Endodermal cell (in vitro differentiated cells): ENCODE measurements around the gene FGD3. TPM values are rescaled to one million over a fixed set of nuclear protein-coding genes. Genes with fewer than 3 reads are reported as not detected.

ENCODE experiments used
- DNase-seq: peaks from one replicate; pipeline ENCODE4 v3.0.0-alpha.2; 2017
- H3K27ac ChIP-seq: 2 replicates; pipeline ENCODE4 v1.5.1; 2013; ENCODE audit warnings: mild to moderate bottlenecking, low read depth, low read length, moderate library complexity
- H3K27me3 ChIP-seq: 2 replicates; pipeline ENCODE4 v1.6.1; 2013; ENCODE audit warnings: mild to moderate bottlenecking, low read length, moderate library complexity; ENCODE audit not compliant: insufficient read depth, control insufficient read depth, poor library complexity, severe bottlenecking
- H3K36me3 ChIP-seq: 2 replicates; pipeline ENCODE4 v1.7.0; 2013; ENCODE audit warnings: mild to moderate bottlenecking, low read length, moderate library complexity; ENCODE audit not compliant: control insufficient read depth, insufficient read depth
- H3K4me1 ChIP-seq: one replicate; pipeline ENCODE4 v1.7.0; 2013; ENCODE audit warnings: low read length; ENCODE audit not compliant: control insufficient read depth, insufficient read depth
- H3K4me3 ChIP-seq: 2 replicates; pipeline ENCODE4 v1.5.1; 2013; ENCODE audit warnings: mild to moderate bottlenecking, low read length, moderate library complexity
- H3K9ac ChIP-seq: 2 replicates; pipeline ENCODE4 v1.6.1; 2013; ENCODE audit warnings: mild to moderate bottlenecking, low read length, moderate library complexity; ENCODE audit not compliant: poor library complexity, severe bottlenecking; ENCODE audit errors: extremely low read depth
- H3K9me3 ChIP-seq: 2 replicates; pipeline ENCODE4 v1.6.1; 2013; ENCODE audit warnings: mild to moderate bottlenecking, low read length, moderate library complexity; ENCODE audit not compliant: control insufficient read depth
- H3K27ac Mint-ChIP-seq: 2 replicates; pipeline ENCODE4 v1.8.0; 2020; ENCODE audit warnings: mixed read lengths
- H3K27me3 Mint-ChIP-seq: 2 replicates; pipeline ENCODE4 v1.8.0; 2021; ENCODE audit warnings: mild to moderate bottlenecking, mixed read lengths; ENCODE audit not compliant: insufficient read depth
- H3K36me3 Mint-ChIP-seq: 2 replicates; pipeline ENCODE4 v1.8.0; 2020; ENCODE audit warnings: low read depth, mixed read lengths
- H3K4me1 Mint-ChIP-seq: 2 replicates; pipeline ENCODE4 v1.8.0; 2020; ENCODE audit warnings: mixed read lengths
- H3K4me3 Mint-ChIP-seq: 2 replicates; pipeline ENCODE4 v1.8.0; 2020; ENCODE audit warnings: mild to moderate bottlenecking, moderate library complexity, mixed read lengths
- H3K9me3 Mint-ChIP-seq: 2 replicates; pipeline ENCODE4 v1.8.0; 2020; ENCODE audit warnings: mild to moderate bottlenecking, mixed read lengths
- WGBS, 2 experiments: methylation state at CpG; one replicate each; pipeline versions ENCODE4 v1.1.5 to v1.1.7; 2013; ENCODE audit warnings: missing lambda C conversion rate in 2 of 2, mixed read lengths in 1 of 2; ENCODE audit not compliant: insufficient coverage in 1 of 2, insufficient read length in 1 of 2; 5-methylcytosine and 5-hydroxymethylcytosine counted together
- total RNA-seq, 2 donors: library from RNA; stranded (reverse); fragmentation: NEBNext Ultra II Directional in 1 of 2; extraction: Animal tissue kit (Norgen Biotek cat#: 25700) in 1 of 2; gene quantifications; 2 replicates in 1 of 2; 3 replicates in 1 of 2; pipeline ENCODE4 v1.2.1, GENCODE V29; 2021
- TF ChIP-seq, protein P1 (sequence below): fragments of 200-600 bp; sonication (generic); conservative IDR thresholded peaks from 2 replicates; pipeline ENCODE4 v1.5.0; 2021; ENCODE audit warnings: antibody characterized with exemption, mild to moderate bottlenecking

Gene FGD3
- total RNA-seq, 2 donors from 2014 or later, result 1.4 to 1.9 TPM

DNA sequence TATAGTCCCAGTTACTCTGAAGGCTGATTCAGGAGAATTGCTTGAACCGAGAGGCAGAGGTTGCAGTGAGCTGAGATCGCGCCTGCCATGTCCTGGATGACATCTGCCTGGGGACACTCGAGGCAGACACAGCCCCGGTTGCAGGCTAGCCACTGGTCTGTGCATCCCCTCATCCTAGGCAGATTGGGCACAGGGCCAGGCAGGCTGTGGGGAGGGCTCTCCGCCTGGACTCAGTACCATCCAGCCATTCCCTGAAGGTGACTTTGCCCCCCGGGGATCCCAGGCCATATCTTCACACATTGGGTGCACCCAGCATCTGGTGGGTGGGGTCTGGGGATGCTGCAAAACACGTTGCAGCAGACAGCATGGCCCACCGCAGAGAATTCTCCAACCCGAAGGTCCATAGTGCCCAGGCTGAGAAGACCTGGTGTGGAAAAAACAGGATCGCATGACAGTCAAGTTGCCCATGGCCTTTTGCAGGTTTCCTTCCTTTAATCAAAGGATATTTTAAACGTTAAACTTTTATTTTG is 60.3 kb downstream of the FGD3 start:
- H3K36me3 ChIP-seq, result no peaks in the 10 kb centered on the region
- no peak overlapping the region for H3K4me3 Mint-ChIP-seq
- H3K4me1 Mint-ChIP-seq, result no peaks in the 10 kb centered on the region
- H3K27me3 ChIP-seq, result no peaks in the 10 kb centered on the region
- H3K9me3 Mint-ChIP-seq, result no peaks in the 10 kb centered on the region
- TF ChIP-seq, protein P1, sequence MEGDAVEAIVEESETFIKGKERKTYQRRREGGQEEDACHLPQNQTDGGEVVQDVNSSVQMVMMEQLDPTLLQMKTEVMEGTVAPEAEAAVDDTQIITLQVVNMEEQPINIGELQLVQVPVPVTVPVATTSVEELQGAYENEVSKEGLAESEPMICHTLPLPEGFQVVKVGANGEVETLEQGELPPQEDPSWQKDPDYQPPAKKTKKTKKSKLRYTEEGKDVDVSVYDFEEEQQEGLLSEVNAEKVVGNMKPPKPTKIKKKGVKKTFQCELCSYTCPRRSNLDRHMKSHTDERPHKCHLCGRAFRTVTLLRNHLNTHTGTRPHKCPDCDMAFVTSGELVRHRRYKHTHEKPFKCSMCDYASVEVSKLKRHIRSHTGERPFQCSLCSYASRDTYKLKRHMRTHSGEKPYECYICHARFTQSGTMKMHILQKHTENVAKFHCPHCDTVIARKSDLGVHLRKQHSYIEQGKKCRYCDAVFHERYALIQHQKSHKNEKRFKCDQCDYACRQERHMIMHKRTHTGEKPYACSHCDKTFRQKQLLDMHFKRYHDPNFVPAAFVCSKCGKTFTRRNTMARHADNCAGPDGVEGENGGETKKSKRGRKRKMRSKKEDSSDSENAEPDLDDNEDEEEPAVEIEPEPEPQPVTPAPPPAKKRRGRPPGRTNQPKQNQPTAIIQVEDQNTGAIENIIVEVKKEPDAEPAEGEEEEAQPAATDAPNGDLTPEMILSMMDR, result no peak
- H3K9ac ChIP-seq, result no peak overlapping the region
- H3K36me3 Mint-ChIP-seq, result no peaks in the 10 kb centered on the region
- DNase-seq, result no peak
- H3K27ac Mint-ChIP-seq, result no peak overlapping the region
- H3K4me3 ChIP-seq, result no peak overlapping the region
- no peaks in the 10 kb centered on the region for H3K9me3 ChIP-seq
- peaks cover 3% of the 10 kb centered on the region for H3K27me3 Mint-ChIP-seq
- H3K4me1 ChIP-seq, result no peaks in the 10 kb centered on the region
- 90 to 91% methylated on average over 10 to 12 of the region's 12 CpGs for WGBS, 2 experiments
- no peak overlapping the region for H3K27ac ChIP-seq

DNA sequence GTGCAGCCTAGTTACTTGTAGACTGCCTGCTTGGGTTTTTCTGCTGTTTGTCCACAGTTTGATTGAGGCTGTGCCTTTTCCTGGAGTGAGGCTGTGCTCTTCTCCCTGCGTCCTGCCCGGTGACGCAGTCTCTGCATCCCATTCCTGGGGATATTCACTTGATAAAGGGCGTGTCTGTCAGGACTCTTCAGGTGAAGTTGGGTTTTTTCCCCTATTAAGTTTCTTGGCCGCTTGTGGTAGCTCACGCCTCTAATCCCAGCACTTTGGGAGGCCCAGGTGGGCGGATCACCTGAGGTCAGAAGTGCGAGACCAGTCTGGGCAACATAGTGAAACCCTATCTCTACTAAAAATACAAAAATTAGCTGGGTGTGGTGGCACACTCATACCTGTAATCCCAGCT is 61.1 kb downstream of the FGD3 start:
- no peak overlapping the region for H3K27ac ChIP-seq
- no peaks in the 10 kb centered on the region for H3K36me3 Mint-ChIP-seq
- TF ChIP-seq, protein P1, result no peak
- H3K9me3 Mint-ChIP-seq, result no peaks in the 10 kb centered on the region
- H3K4me1 ChIP-seq, result no peaks in the 10 kb centered on the region
- H3K9me3 ChIP-seq, result no peaks in the 10 kb centered on the region
- no peaks in the 10 kb centered on the region for H3K27me3 ChIP-seq
- no peak overlapping the region for H3K4me3 ChIP-seq
- H3K27me3 Mint-ChIP-seq, result peaks cover 3% of the 10 kb centered on the region
- no peaks in the 10 kb centered on the region for H3K36me3 ChIP-seq
- WGBS, 2 experiments, result 88 to 93% methylated on average over 5 to 8 of the region's 8 CpGs
- H3K4me3 Mint-ChIP-seq, result no peak overlapping the region
- no peak overlapping the region for H3K9ac ChIP-seq
- no peak for DNase-seq
- no peak overlapping the region for H3K27ac Mint-ChIP-seq
- no peaks in the 10 kb centered on the region for H3K4me1 Mint-ChIP-seq

DNA sequence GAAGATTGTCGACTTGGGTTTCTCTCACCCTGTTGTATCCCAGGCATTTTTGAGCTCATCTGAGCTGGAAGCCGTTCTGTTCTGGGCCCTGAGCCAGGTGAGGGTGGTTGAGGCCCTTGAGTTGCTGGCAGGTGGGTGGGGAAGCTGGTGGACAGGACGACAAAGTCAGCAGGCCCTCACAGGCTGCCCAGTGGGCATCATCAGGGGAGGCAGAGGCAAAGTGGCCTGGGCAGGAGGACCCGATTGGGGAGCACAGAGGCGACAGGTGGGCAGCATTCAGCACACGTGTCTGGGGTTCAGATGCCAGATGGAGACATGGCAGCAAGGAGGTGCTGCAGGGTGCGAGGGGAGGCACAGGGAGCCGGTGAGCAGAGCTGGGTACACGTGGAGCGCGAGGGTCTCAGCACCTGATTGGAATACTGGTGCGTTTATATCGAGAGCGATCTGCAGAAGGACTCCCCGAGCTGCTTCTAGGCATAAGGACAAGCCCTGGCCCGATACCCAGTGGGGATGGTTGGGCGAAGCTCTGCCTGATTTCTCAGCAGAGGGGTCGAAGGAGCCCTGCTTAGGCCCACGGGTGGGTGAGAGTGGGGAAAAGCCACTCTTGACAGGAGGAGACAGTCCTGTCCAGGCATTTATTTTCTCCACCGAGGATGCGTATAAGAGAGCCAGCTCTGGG is 62.2 kb downstream of the FGD3 start:
- no peaks in the 10 kb centered on the region for H3K36me3 Mint-ChIP-seq
- no peak overlapping the region for H3K27ac Mint-ChIP-seq

More for the DNA sequence above, 62.2 kb downstream of the FGD3 start:
- H3K9me3 Mint-ChIP-seq, result no peaks in the 10 kb centered on the region
- no peak overlapping the region for H3K4me3 Mint-ChIP-seq
- Histone ChIP-seq H3K4me3 (no peak overlapping the region), H3K9me3 (no peaks in the 10 kb centered on the region), H3K27ac (no peak overlapping the region), H3K4me1 (no peaks in the 10 kb centered on the region), H3K9ac (no peak overlapping the region), H3K36me3 (no peaks in the 10 kb centered on the region), H3K27me3 (no peaks in the 10 kb centered on the region)
- no peaks in the 10 kb centered on the region for H3K4me1 Mint-ChIP-seq
- 93% methylated on average over 19 to 21 of the region's 21 CpGs for WGBS, 2 experiments
- DNase-seq, result peak; percentile 40
- peaks cover 1% of the 10 kb centered on the region for H3K27me3 Mint-ChIP-seq
- TF ChIP-seq, protein P1, result no peak
